Ectodermal cell (in vitro differentiated cells): ENCODE results near the gene UGT1A3.

Experiments used
- H3K27ac ChIP-seq: 2 replicates; pipeline ENCODE4 v1.7.0; 2013; ENCODE audit warnings: mild to moderate bottlenecking, low read depth, low read length; ENCODE audit not compliant: insufficient read depth, poor library complexity, severe bottlenecking
- H3K27me3 ChIP-seq: 2 replicates; pipeline ENCODE4 v1.7.0; 2013; ENCODE audit warnings: mild to moderate bottlenecking, low read length; ENCODE audit not compliant: insufficient read depth, control insufficient read depth, poor library complexity, severe bottlenecking
- H3K36me3 ChIP-seq: one replicate; pipeline ENCODE4 v1.7.0; 2013; ENCODE audit warnings: low read length; ENCODE audit not compliant: control insufficient read depth, insufficient read depth
- H3K4me1 ChIP-seq: one replicate; pipeline ENCODE4 v1.7.0; 2013; ENCODE audit warnings: low read length; ENCODE audit not compliant: control insufficient read depth, insufficient read depth
- H3K4me3 ChIP-seq: 2 replicates; pipeline ENCODE4 v1.7.0; 2013; ENCODE audit warnings: low read depth, low read length, control low read depth; ENCODE audit not compliant: insufficient read depth
- H3K9me3 ChIP-seq: 2 replicates; pipeline ENCODE4 v1.7.0; 2013; ENCODE audit warnings: mild to moderate bottlenecking, low read length, moderate library complexity; ENCODE audit not compliant: control insufficient read depth
- WGBS, 2 experiments: methylation state at CpG; one replicate each; pipeline ENCODE4 v1.1.7; 2013; ENCODE audit warnings: missing lambda C conversion rate in 2 of 2; 5-methylcytosine and 5-hydroxymethylcytosine counted together

The UGT1A3 gene

GRCh38 chr2:233821709-233822100, 92.9 kb downstream of the UGT1A3 start:
- WGBS, 2 experiments, result 96 to 98% methylated on average over 8 of the region's 8 CpGs
- Histone ChIP-seq H3K27me3 (no peaks in the 10 kb centered on the region), H3K9me3 (no peaks in the 10 kb centered on the region), H3K4me3 (no peak overlapping the region), H3K4me1 (no peaks in the 10 kb centered on the region), H3K27ac (no peak overlapping the region), H3K36me3 (no peaks in the 10 kb centered on the region)

DNA sequence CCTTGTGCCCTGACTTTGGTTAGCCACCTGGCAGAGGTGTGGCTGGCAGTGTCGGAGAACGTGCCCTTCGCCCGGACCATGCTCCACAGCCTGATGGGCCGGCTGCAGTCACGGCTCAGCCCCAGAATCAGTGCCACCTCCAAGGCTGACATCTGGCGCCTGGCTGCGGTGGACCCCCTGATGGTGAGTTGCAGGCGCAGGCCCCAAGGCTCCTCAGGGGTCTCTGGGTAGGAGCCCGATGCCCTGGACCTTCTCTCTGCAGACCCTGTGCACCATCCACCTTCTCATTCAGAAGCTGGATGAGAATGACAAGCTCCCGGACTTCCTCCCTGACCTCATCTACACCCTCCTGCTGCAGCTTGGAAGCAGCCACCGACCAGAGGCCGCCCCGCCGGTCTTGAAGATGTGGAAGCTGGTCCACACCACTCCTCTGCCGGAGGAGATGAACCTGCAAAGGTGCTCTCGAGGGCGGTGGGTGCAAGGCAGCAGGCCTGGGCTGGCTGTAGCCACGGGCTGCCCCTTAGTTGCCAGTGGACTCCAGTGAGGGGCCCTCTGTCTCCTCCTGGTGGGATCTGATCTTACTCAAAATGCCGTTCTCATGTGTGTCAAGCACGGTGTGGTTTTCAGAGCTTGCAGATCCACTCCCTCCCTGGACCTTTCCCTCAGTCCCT, 93.4 kb downstream of the UGT1A3 start:
- Histone ChIP-seq H3K36me3 (no peaks in the 10 kb centered on the region), H3K27me3 (no peaks in the 10 kb centered on the region), H3K4me3 (no peak overlapping the region), H3K9me3 (no peaks in the 10 kb centered on the region), H3K27ac (no peak overlapping the region), H3K4me1 (no peaks in the 10 kb centered on the region)
- 94% methylated on average over 21 of the region's 21 CpGs for WGBS, 2 experiments
